ENCODE measurements around the gene AGRN.

- no peak for TF ChIP-seq YY1 (IDR thresholded peaks at IDR 0.05; ENCODE audit: low read depth)
- no peak for TF ChIP-seq RAD21 (IDR thresholded peaks at IDR 0.05; ENCODE audit: low read depth)
- no peak for TF ChIP-seq REST (IDR thresholded peaks at IDR 0.05; ENCODE audit: low read depth)
- no peak for TF ChIP-seq MAX (IDR thresholded peaks at IDR 0.05)
- TF ChIP-seq EGR1 (IDR thresholded peaks at IDR 0.05): no peak
Observed at GRCh38 chr1:995665-996633, 24.0 kb upstream of the AGRN start.
